AG04450 (cell line): ENCODE measurements around the gene KCNJ15. TPM values are rescaled to one million over a fixed set of nuclear protein-coding genes. Genes with fewer than 3 reads are reported as not detected.
A peak's percentile ranks its signal among the peaks of the same experiment; 100 is the strongest.

ENCODE experiments used
- CTCF ChIA-PET: fragments of 300-600, 350-600 bp; formaldehyde crosslinking; extraction: SDS; loops from one replicate; lab custom pipeline; 2022; ENCODE audit warnings: antibody characterized with exemption, inconsistent platforms; lab: Charles Lee
- POLR2A ChIA-PET: fragments of 350-600 bp; formaldehyde crosslinking; extraction: SDS; loops from one replicate; lab custom pipeline; 2021; ENCODE audit warnings: antibody characterized with exemption, inconsistent platforms; lab: Yijun Ruan, JAX
- DNase-seq: peaks from one replicate; pipeline ENCODE4 v3.0.0-alpha.2; 2011; ENCODE audit warnings: low read depth, low spot score
- H3K27ac ChIP-seq: one replicate; pipeline ENCODE4 v1.5.1; 2012; ENCODE audit warnings: low read depth, low read length, control low read depth
- H3K27me3 ChIP-seq: one replicate; pipeline ENCODE4 v1.6.0; 2012; ENCODE audit warnings: low read length; ENCODE audit not compliant: control insufficient read depth, insufficient read depth
- H3K4me3 ChIP-seq: 2 replicates; pipeline ENCODE4 v1.5.1; 2011; ENCODE audit warnings: mild to moderate bottlenecking, low read depth, low read length, control low read depth
- H3K9me3 ChIP-seq: 2 replicates; pipeline ENCODE4 v1.5.1; 2012; ENCODE audit warnings: low read length; ENCODE audit not compliant: control insufficient read depth, insufficient read depth
- polyA plus RNA-seq: library from polyadenylated mRNA; depleted of rRNA; stranded (reverse); fragments of >200 nt; gene quantifications from 2 replicates; pipeline ENCODE4 v1.2.3, GENCODE V29; 2011
- TF ChIP-seq, protein P1 (sequence below): IDR thresholded peaks from 2 replicates; pipeline ENCODE4 v1.5.1; 2011; ENCODE audit warnings: low read depth, low read length, control low read depth, inconsistent platforms

KCNJ15 gene
- polyA plus RNA-seq, 1 experiment: 0.07 TPM

DNA sequence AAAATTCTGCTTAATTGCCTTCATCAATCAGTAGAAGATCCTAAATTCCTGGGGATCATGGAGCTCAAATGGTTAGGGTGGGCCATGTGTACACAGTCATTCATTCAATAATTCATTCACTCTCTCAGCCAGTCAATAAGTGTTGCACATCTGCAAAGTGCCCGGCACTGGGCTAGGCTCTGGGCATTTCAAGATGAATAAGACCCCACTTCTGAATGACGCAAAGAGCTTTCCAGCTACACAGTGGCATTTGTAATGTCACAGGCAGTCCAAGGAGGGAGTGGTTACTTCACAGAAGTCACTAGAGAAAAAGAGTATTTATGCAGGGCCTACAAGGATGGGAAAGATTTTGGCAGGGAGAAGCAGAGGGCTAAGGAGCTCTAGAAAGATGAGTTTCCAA is 93.2 kb downstream of the KCNJ15 start:
- DNase-seq: no peak
- ChIA-PET POLR2A (interaction anchor here (1.4 kb wide), 1 partner anchor 73 kb away, joined by 4 read pairs; no protein-coding TSS in a partner anchor), CTCF (interaction anchor here (3.3 to 9.4 kb wide), 5 partner anchors 44 to 191 kb away, joined by 13 to 353 read pairs (median 53); no protein-coding TSS in a partner anchor)
- Histone ChIP-seq H3K27me3 (no peaks in the 10 kb centered on the region), H3K9me3 (peaks cover 3% of the 10 kb centered on the region; the same call in 1 of the 2 replicates), H3K4me3 (no peak overlapping the region), H3K27ac (no peak overlapping the region)
- TF ChIP-seq, protein P1, sequence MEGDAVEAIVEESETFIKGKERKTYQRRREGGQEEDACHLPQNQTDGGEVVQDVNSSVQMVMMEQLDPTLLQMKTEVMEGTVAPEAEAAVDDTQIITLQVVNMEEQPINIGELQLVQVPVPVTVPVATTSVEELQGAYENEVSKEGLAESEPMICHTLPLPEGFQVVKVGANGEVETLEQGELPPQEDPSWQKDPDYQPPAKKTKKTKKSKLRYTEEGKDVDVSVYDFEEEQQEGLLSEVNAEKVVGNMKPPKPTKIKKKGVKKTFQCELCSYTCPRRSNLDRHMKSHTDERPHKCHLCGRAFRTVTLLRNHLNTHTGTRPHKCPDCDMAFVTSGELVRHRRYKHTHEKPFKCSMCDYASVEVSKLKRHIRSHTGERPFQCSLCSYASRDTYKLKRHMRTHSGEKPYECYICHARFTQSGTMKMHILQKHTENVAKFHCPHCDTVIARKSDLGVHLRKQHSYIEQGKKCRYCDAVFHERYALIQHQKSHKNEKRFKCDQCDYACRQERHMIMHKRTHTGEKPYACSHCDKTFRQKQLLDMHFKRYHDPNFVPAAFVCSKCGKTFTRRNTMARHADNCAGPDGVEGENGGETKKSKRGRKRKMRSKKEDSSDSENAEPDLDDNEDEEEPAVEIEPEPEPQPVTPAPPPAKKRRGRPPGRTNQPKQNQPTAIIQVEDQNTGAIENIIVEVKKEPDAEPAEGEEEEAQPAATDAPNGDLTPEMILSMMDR: no peak

DNA sequence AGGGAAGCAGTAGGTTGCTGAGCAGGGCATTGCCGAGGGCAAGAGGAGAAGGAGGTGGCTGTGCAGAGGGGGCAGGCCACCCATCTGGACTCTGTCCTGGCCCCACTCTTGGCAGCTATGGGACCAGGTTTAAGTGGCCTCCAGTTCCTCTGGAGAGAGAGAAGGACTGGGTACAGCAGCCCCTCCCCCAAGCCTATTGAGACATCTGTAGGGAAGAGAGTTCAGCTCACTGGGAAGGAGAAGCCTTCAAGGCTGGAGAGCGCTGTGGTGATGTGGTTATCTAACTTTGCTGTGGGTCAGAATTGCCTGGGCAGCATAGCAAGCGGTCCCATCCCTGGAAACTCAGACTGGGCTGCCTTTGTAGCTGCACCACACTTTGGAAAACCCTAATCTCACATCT is 93.9 kb downstream of the KCNJ15 start:
- DNase-seq: no peak
- Histone ChIP-seq H3K4me3 (no peak overlapping the region), H3K27ac (no peak overlapping the region), H3K9me3 (peaks cover 3% of the 10 kb centered on the region; the same call in 1 of the 2 replicates), H3K27me3 (no peaks in the 10 kb centered on the region)
- TF ChIP-seq, protein P1: no peak
- CTCF ChIA-PET: interaction anchor here (1.4 to 9.4 kb wide), 8 partner anchors 45 to 650 kb away, joined by 5 to 353 read pairs (median 23); no protein-coding TSS in a partner anchor
- POLR2A ChIA-PET: interaction anchor here (1.4 kb wide), 1 partner anchor 73 kb away, joined by 4 read pairs; no protein-coding TSS in a partner anchor

DNA sequence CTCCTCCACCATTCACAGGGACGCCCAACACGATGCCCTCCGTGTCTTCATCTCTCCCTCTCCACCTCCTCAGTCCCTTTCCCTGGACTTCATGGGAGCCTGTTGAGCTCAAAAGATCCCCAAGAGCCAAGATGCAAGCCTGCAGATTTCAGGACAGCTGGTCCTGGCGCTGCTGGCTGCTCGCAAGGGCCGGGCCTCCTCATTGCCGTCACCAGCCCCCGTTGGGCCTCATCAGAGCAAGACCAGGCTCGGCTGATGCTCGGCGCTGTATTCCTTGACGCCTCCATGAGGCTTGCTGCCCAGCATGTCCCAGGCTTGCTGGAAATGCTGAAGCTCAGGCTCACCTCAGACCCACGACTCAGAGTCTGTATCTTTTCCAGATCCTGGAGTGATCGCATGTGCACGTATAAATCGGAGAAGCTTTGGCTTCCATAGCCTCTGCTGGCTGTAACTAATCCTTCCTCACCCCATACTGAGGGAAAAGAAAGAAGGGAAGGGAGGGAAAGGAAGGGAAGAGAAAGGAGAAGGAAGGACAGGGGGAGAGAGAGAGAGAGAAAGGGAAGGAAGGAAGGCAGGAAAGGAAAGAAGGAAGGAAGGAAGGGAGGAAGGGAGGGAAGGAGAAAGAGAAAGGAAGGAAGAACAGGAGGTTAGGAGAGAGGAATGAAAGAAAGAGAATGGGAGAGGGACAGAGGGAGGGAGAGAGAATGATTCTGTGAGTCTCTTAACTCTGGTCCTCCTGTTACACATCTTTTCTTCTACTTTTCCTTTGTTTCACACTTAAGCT is 94.6 kb downstream of the KCNJ15 start:
- TF ChIP-seq, protein P1: no peak
- POLR2A ChIA-PET: interaction anchor here (1.4 kb wide), 1 partner anchor 74 kb away, joined by 4 read pairs; no protein-coding TSS in a partner anchor
- peak overlapping the region; percentile 57 for H3K27ac ChIP-seq
- H3K9me3 ChIP-seq: peaks cover 3% of the 10 kb centered on the region; the same call in 1 of the 2 replicates
- CTCF ChIA-PET: interaction anchor here (0.7 to 9.4 kb wide), 38 partner anchors 8 to 677 kb away, joined by 3 to 353 read pairs (median 5); partner anchors contain the start of gene KCNJ6
- DNase-seq: no peak
- no peaks in the 10 kb centered on the region for H3K27me3 ChIP-seq
- H3K4me3 ChIP-seq: no peak overlapping the region

DNA sequence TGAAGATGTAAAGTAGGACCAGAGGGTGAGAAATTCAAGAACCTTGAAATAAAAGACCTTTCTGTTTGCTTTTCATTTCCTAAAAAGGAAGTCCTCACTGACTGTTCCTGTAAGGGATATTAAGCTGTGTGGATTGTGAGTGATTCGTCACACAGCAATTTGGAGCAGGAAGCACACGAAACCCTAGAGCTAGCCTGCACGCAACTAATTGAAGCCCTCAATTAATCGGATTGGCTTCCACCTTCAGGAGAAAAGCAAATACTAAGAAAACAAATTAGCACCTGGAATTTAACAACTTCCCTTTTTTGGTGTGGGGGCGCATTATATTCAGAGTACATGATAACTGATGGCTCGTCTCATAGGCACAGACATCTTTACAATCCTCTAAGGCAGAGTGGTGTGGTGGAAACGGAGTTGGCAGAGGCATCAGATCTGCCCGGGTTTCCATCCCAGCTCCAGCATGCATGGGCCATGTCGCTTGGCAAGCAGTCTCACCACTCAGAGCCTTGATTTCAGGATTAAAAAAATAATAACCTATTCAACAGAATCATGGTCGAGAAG is 95.2 kb downstream of the KCNJ15 start:
- TF ChIP-seq, protein P1: no peak
- DNase-seq: peak; percentile 67
- no peaks in the 10 kb centered on the region for H3K27me3 ChIP-seq
- peak overlapping the region; percentile 75 for H3K27ac ChIP-seq
- H3K4me3 ChIP-seq: no peak overlapping the region; the same call in 1 of the 2 replicates
- peaks cover 3% of the 10 kb centered on the region; the same call in 1 of the 2 replicates for H3K9me3 ChIP-seq
- ChIA-PET CTCF (interaction anchor here (0.6 to 9.4 kb wide), 67 partner anchors 9 to 1048 kb away, joined by 3 to 353 read pairs (median 4); partner anchors contain the start of gene KCNJ6), POLR2A (no interaction called here)
